Endothelial cell of umbilical vein (primary cell): ENCODE results near the gene TM9SF2.

Source experiments
- EZH2 ChIP-seq: IDR thresholded peaks from 2 replicates; pipeline ENCODE4 v1.6.1; 2012; ENCODE audit warnings: borderline replicate concordance, low read depth, mild to moderate bottlenecking, moderate library complexity, low read length, inconsistent platforms; ENCODE audit not compliant: severe bottlenecking
- MAX ChIP-seq: IDR thresholded peaks from 2 replicates; pipeline ENCODE4 v1.6.1; 2011; ENCODE audit not compliant: insufficient read depth, insufficient read length
- MYC ChIP-seq: IDR thresholded peaks from one replicate; pipeline ENCODE4 v1.6.1; 2011; ENCODE audit warnings: mild to moderate bottlenecking, low read depth, low read length
- POLR2A ChIP-seq: IDR thresholded peaks from 2 replicates; pipeline ENCODE4 v1.6.1; 2012; ENCODE audit warnings: low read depth, mild to moderate bottlenecking, control low read depth, low read length

GRCh38 chr13:99582511-99582910 lies 81.2 kb downstream of the TM9SF2 start:
- no peak for TF ChIP-seq MYC
- TF ChIP-seq MAX, result no peak
- TF ChIP-seq POLR2A, result no peak
- no peak for TF ChIP-seq EZH2
